HEK293T (cell line): ENCODE data around the gene HS3ST3B1.

Source experiments
- CTCF ChIA-PET: fragments of 350-600 bp; formaldehyde crosslinking; extraction: SDS; loops from one replicate; lab custom pipeline; 2021; ENCODE audit warnings: antibody characterized with exemption, inconsistent platforms; lab: Yijun Ruan, JAX
- POLR2A ChIA-PET: fragments of 350-600 bp; formaldehyde crosslinking; extraction: SDS; loops from one replicate; lab custom pipeline; 2020; ENCODE audit warnings: antibody characterized with exemption, inconsistent platforms; lab: Yijun Ruan, JAX
- DNase-seq: peaks from one replicate; pipeline ENCODE4 v3.0.0; 2012; ENCODE audit warnings: mixed read lengths; ENCODE audit errors: extremely low spot score
- ARNT ChIP-seq: fragments of 450-650 bp; IDR thresholded peaks from 2 replicates; pipeline ENCODE4 v1.6.1; 2017; ENCODE audit warnings: mild to moderate bottlenecking
- BHLHE40 ChIP-seq: fragments of 450-650 bp; IDR thresholded peaks from 2 replicates; pipeline ENCODE4 v1.6.1; 2016; ENCODE audit warnings: mild to moderate bottlenecking, moderate library complexity, borderline replicate concordance
- CTBP1 ChIP-seq: fragments of 450-650 bp; IDR thresholded peaks from 2 replicates; pipeline ENCODE4 v1.6.1; 2016; ENCODE audit warnings: borderline replicate concordance
- ELF4 ChIP-seq: fragments of 450-650 bp; IDR thresholded peaks from 2 replicates; pipeline ENCODE4 v1.6.1; 2017; ENCODE audit warnings: antibody characterized with exemption
- FOXA1 ChIP-seq: fragments of 450-650 bp; IDR thresholded peaks from 2 replicates; pipeline ENCODE4 v1.6.1; 2016; ENCODE audit warnings: mild to moderate bottlenecking
- FOXK2 ChIP-seq: fragments of 450-650 bp; IDR thresholded peaks from 2 replicates; pipeline ENCODE4 v1.6.1; 2016; ENCODE audit warnings: mild to moderate bottlenecking
- FOXM1 ChIP-seq: fragments of 450-650 bp; IDR thresholded peaks from 2 replicates; pipeline ENCODE4 v1.6.1; 2017; ENCODE audit warnings: mild to moderate bottlenecking, borderline replicate concordance
- HDGF ChIP-seq: fragments of 450-650 bp; IDR thresholded peaks from 2 replicates; pipeline ENCODE4 v1.6.1; 2017; ENCODE audit warnings: antibody characterized with exemption, borderline replicate concordance
- L3MBTL2 ChIP-seq: fragments of 450-650 bp; conservative IDR thresholded peaks from 2 replicates; pipeline ENCODE4 v1.6.1; 2016; ENCODE audit warnings: mild to moderate bottlenecking
- LEF1 ChIP-seq: fragments of 450-650 bp; IDR thresholded peaks from 2 replicates; pipeline ENCODE4 v1.6.1; 2017; ENCODE audit warnings: mild to moderate bottlenecking, borderline replicate concordance
- NFRKB ChIP-seq: fragments of 450-650 bp; IDR thresholded peaks from 2 replicates; pipeline ENCODE4 v1.6.1; 2016; ENCODE audit warnings: mild to moderate bottlenecking, moderate library complexity
- SP1 ChIP-seq: fragments of 450-650 bp; IDR thresholded peaks from 2 replicates; pipeline ENCODE4 v1.6.1; 2017
- SUZ12 ChIP-seq: fragments of 450-650 bp; IDR thresholded peaks from 2 replicates; pipeline ENCODE4 v1.6.1; 2016; ENCODE audit warnings: mild to moderate bottlenecking
- TARDBP ChIP-seq: fragments of 450-650 bp; IDR thresholded peaks from 2 replicates; pipeline ENCODE4 v1.6.1; 2016
- ZNF384 ChIP-seq: fragments of 450-650 bp; IDR thresholded peaks from 2 replicates; pipeline ENCODE4 v1.6.1; 2016
- TF ChIP-seq, protein P1 (sequence below): fragments of 450-650 bp; IDR thresholded peaks from 2 replicates; pipeline ENCODE4 v1.6.1; 2016

Gene HS3ST3B1

DNA sequence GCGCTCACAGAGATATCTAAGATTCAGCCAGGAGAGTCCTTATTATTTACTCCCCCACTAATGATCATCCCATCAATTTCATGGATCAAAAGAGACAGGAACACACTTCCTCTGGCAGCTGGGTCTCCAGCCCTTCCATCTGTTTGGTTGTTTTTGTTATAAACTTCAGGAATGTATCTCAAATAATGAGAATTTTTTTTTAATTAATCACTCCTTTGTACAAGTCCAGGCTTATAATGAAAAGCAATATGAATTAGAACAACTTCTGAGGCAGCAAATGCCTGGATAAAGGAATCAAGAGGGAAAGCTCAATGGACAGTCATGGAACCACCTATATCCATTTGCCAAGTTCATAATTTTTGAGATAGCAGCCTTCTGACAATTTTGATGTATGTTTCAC lies 73.4 kb downstream of the HS3ST3B1 start:
- TF ChIP-seq ELF4: no peak
- TF ChIP-seq FOXA1: no peak
- no peak for TF ChIP-seq LEF1
- TF ChIP-seq FOXK2: no peak
- TF ChIP-seq SUZ12: no peak
- TF ChIP-seq SP1: no peak
- TF ChIP-seq, protein P1, sequence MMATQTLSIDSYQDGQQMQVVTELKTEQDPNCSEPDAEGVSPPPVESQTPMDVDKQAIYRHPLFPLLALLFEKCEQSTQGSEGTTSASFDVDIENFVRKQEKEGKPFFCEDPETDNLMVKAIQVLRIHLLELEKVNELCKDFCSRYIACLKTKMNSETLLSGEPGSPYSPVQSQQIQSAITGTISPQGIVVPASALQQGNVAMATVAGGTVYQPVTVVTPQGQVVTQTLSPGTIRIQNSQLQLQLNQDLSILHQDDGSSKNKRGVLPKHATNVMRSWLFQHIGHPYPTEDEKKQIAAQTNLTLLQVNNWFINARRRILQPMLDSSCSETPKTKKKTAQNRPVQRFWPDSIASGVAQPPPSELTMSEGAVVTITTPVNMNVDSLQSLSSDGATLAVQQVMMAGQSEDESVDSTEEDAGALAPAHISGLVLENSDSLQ: no peak
- no peak for TF ChIP-seq L3MBTL2
- no peak for TF ChIP-seq CTBP1
- no peak for TF ChIP-seq FOXM1
- no peak for TF ChIP-seq ZNF384
- no peak for TF ChIP-seq TARDBP
- TF ChIP-seq BHLHE40: no peak
- no peak for TF ChIP-seq ARNT
- TF ChIP-seq NFRKB: no peak
- TF ChIP-seq HDGF: no peak
- DNase-seq: no peak
- POLR2A ChIA-PET: no interaction called here
- CTCF ChIA-PET: no interaction called here

DNA sequence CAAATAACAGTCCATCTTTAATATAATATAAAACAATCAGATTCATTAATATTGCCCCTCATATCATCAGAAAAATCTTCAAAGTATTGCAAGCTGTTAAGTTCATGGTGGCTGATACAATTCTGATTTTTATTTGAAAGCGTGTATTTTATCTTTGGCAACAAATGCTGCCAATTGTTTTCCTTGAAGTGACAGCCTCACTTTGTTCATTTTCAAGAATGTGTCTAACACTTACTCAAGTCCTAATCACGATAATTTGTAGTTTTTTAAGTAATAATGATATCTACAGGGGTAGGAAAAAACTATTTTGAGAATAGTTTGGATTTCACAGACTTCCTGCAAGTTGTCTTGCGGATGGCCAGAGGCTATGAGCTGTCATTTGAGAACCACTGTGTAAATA lies 75.8 kb downstream of the HS3ST3B1 start:
- DNase-seq: no peak
- TF ChIP-seq FOXK2 (no peak), SP1 (no peak), LEF1 (no peak), ELF4 (no peak), FOXM1 (no peak), TARDBP (no peak), SUZ12 (no peak), NFRKB (no peak), ZNF384 (no peak), BHLHE40 (no peak)
- ChIA-PET POLR2A (no interaction called here), CTCF (no interaction called here)

DNA sequence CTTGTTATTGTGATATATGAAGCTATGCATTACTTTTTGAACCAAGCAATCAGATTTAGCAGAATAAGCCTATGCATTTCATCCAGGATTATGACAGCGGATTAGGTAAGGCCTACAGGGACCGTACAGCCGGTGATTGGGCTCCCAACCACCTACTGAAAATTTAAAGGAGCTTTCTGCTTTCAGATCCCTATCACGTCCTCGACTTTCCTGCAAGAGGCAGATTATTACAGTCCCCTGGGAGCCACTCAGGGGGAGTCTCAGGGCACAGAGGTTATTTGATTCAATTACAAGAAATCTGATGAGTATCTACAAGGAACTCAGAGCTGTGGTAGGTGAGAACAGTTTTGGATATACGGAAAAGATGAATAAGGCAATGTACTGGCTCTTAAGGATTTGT lies 80.7 kb downstream of the HS3ST3B1 start:
- ChIA-PET CTCF (no interaction called here), POLR2A (interaction anchor here (0.7 kb wide), 1 partner anchor 81 kb away, joined by 3 read pairs; the partner anchor contains the start of gene HS3ST3B1)
- TF ChIP-seq CTBP1 (no peak), LEF1 (no peak), ELF4 (no peak), TARDBP (no peak), HDGF (no peak), ZNF384 (no peak), FOXM1 (no peak), L3MBTL2 (no peak), FOXK2 (no peak), NFRKB (no peak), BHLHE40 (no peak), ARNT (no peak), SP1 (no peak), FOXA1 (no peak), SUZ12 (no peak)
- TF ChIP-seq, protein P1: no peak
- no peak for DNase-seq

DNA sequence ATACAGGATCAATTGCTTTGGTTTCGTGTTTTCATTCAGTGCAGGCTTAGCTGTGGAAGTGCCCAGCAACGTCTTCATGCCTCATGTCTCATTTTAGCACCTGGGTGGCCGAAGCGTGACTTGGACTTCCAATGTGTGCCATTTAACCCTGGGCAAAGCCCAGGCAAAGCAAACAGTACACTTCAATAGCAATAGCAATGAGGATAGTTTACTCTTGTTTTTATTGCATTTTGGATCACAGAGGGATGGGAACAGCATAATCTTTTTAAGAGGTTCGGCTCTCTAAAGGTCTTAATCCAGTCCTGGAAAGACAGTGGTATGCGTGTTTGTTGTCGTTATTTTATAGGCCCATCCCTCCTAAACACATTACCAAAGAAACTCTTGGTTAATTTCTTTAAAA lies 86.2 kb downstream of the HS3ST3B1 start:
- ChIA-PET CTCF (no interaction called here), POLR2A (no interaction called here)
- TF ChIP-seq TARDBP (no peak), ZNF384 (no peak), FOXK2 (no peak), SP1 (no peak), NFRKB (no peak), SUZ12 (no peak)
- no peak for DNase-seq

DNA sequence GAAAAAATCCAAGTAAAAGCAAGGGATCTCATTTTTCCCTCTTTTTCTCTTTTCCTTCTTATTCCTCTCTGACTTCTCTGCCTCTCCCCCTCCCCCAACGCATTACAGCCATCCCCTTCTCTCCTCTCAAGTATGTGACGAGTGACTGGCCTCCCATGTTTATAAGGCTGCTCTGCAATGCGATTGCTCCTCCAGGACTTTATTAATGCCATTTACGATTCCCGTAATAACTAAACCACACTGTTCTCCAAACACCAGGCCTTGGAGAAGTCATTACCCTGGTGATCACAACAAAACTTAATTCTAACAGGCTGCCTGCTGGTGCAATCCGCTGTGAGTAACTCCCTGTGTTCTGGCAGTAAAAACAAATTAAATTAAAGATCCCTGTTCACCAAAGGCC lies 88.8 kb downstream of the HS3ST3B1 start:
- no peak for TF ChIP-seq L3MBTL2
- no peak for TF ChIP-seq NFRKB
- TF ChIP-seq LEF1: no peak
- TF ChIP-seq, protein P1: no peak
- TF ChIP-seq ZNF384: no peak
- no peak for TF ChIP-seq HDGF
- no peak for TF ChIP-seq FOXK2
- no peak for TF ChIP-seq SUZ12
- no peak for TF ChIP-seq FOXA1
- TF ChIP-seq ARNT: no peak
- TF ChIP-seq SP1: no peak
- TF ChIP-seq FOXM1: no peak
- CTCF ChIA-PET: no interaction called here

DNA sequence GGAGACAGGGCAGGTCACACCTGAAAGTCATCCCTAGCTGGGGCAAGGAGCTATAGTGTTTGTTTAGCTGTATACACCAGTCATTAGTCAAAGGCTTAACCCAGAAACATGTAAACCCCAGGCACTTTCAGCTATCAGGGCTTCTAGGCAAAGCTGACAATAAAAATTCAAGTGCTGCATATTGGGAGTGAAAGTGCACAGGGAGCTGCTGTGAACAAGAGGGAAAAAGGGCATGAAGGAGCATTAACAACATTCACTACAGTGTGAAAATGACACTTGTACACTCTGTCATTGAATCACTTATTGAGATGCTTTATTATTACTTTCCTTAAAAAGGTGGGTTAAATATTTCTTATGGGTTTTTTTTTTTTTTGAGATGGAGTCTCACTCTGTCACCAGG lies 92.8 kb downstream of the HS3ST3B1 start:
- ChIA-PET CTCF (no interaction called here), POLR2A (no interaction called here)
- DNase-seq: no peak
- no peak for TF ChIP-seq NFRKB
- no peak for TF ChIP-seq HDGF
- no peak for TF ChIP-seq L3MBTL2
- no peak for TF ChIP-seq ZNF384
- no peak for TF ChIP-seq FOXA1
- TF ChIP-seq ARNT: no peak
- TF ChIP-seq LEF1: no peak

More for the DNA sequence above, 88.8 kb downstream of the HS3ST3B1 start:
- POLR2A ChIA-PET: no interaction called here
- no peak for DNase-seq

DNA sequence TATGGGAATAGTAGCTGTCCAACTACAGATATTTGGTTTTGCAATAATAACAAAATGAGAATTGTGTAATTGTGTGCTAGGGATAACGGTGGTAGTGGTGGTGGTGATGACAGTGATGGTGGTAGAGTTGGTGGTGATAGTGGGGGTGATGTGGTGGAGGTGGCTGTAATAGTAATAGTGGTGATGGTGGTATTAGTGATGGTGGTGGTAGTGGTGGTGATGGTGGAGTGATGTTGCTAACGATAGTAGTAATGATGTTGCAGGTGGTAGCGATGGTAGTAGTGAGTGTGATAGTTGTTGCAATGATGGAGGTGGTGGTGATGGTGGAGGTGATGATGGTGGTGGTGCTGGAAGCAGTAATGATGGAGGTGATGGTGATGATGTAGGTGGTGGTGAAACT lies 94.4 kb downstream of the HS3ST3B1 start:
- CTCF ChIA-PET: no interaction called here
- POLR2A ChIA-PET: no interaction called here
- DNase-seq: no peak
- TF ChIP-seq L3MBTL2 (no peak), FOXA1 (no peak), TARDBP (no peak), NFRKB (no peak), LEF1 (no peak), CTBP1 (no peak), HDGF (no peak), ARNT (no peak), FOXK2 (no peak), SP1 (no peak), BHLHE40 (no peak), ELF4 (no peak), SUZ12 (no peak), ZNF384 (no peak), FOXM1 (no peak)
- TF ChIP-seq, protein P1: no peak
